ENCODE measurements around the gene MCOLN1.

MCOLN1 gene

GRCh38 chr19:7524523-7524922, 2.1 kb downstream of the MCOLN1 start:
- Histone ChIP-seq H3K27me3 (replicated peaks) (no peaks in the 10 kb centered on the region), H3K36me3 (replicated peaks) (peaks cover 12% of the 10 kb centered on the region), H3K27ac (no peak overlapping the region), H3K4me3 (ENCODE audit: low read depth, low read length) (no peak overlapping the region)
- DNase-seq, result no peak
- TF ChIP-seq CTCF (IDR thresholded peaks at IDR 0.05; ENCODE audit: low read depth, low read length, missing control alignments), result no peak
- in situ Hi-C loops (cut with HindIII; ENCODE audit: low pct_ligation_motif_present, low sequenced_read_pairs), result no loop called here

- H3K27ac ChIP-seq, result no peak overlapping the region
- DNase-seq, result no peak
- no peak for TF ChIP-seq CTCF (IDR thresholded peaks at IDR 0.05; ENCODE audit: low read depth, low read length, missing control alignments)
- H3K36me3 ChIP-seq (replicated peaks), result peaks cover 14% of the 10 kb centered on the region
- no peaks in the 10 kb centered on the region for H3K27me3 ChIP-seq (replicated peaks)
- no peak overlapping the region for H3K4me3 ChIP-seq (ENCODE audit: low read depth, low read length)
- in situ Hi-C loops (cut with HindIII; ENCODE audit: low pct_ligation_motif_present, low sequenced_read_pairs), result no loop called here
Observed at GRCh38 chr19:7524992-7525739, 2.7 kb downstream of the MCOLN1 start.

GRCh38 chr19:7526059-7526929, 3.9 kb downstream of the MCOLN1 start:
- no peak for TF ChIP-seq CTCF (IDR thresholded peaks at IDR 0.05; ENCODE audit: low read depth, low read length, missing control alignments)
- peaks cover 14% of the 10 kb centered on the region for H3K36me3 ChIP-seq (replicated peaks)

GRCh38 chr19:7527516-7528191, 5.2 kb downstream of the MCOLN1 start:
- Histone ChIP-seq H3K27me3 (replicated peaks) (no peaks in the 10 kb centered on the region), H3K27ac (no peak overlapping the region), H3K36me3 (replicated peaks) (peaks cover 14% of the 10 kb centered on the region), H3K4me3 (ENCODE audit: low read depth, low read length) (no peak overlapping the region)
- no peak for DNase-seq
- no peak for TF ChIP-seq CTCF (IDR thresholded peaks at IDR 0.05; ENCODE audit: low read depth, low read length, missing control alignments)
- in situ Hi-C loops (cut with HindIII; ENCODE audit: low pct_ligation_motif_present, low sequenced_read_pairs), result no loop called here

More at GRCh38 chr19:7526059-7526929, 3.9 kb downstream of the MCOLN1 start:
- H3K27me3 ChIP-seq (replicated peaks), result no peaks in the 10 kb centered on the region
- H3K27ac ChIP-seq, result no peak overlapping the region
- DNase-seq, result no peak
- no peak overlapping the region for H3K4me3 ChIP-seq (ENCODE audit: low read depth, low read length)
- in situ Hi-C loops (cut with HindIII; ENCODE audit: low pct_ligation_motif_present, low sequenced_read_pairs), result no loop called here

GRCh38 chr19:7528192-7528519, 5.7 kb downstream of the MCOLN1 start:
- peaks cover 14% of the 10 kb centered on the region for H3K36me3 ChIP-seq (replicated peaks)
- in situ Hi-C loops (cut with HindIII; ENCODE audit: low pct_ligation_motif_present, low sequenced_read_pairs), result no loop called here
- no peak for DNase-seq

More at GRCh38 chr19:7528192-7528519, 5.7 kb downstream of the MCOLN1 start:
- Histone ChIP-seq H3K4me3 (ENCODE audit: low read depth, low read length) (no peak overlapping the region), H3K27me3 (replicated peaks) (no peaks in the 10 kb centered on the region), H3K27ac (no peak overlapping the region)
- no peak for TF ChIP-seq CTCF (IDR thresholded peaks at IDR 0.05; ENCODE audit: low read depth, low read length, missing control alignments)

All from brain microvascular endothelial cell (primary cell).